GM19452 (cell line): ENCODE data around the gene SIRT5.

ENCODE experiments used
- ATAC-seq: cut with Tn5 transposase; IDR thresholded peaks from one replicate; pipeline ENCODE4 v1.9.1; 2021; ENCODE audit not compliant: unreplicated experiment

The SIRT5 gene

GRCh38 chr6:13574571-13575376, at the start of gene SIRT5:
Gene SIRT5, plus strand, starts transcription at chr6:13574601. Its CDS starts 9,510 bp downstream, at chr6:13584111.
- peak; percentile 68 for ATAC-seq

- no peak for ATAC-seq
These were observed 49.4 kb upstream of the SIRT5 start for GRCh38 chr6:13524801-13525508.

GRCh38 chr6:13526357-13526726, 48.1 kb upstream of the SIRT5 start:
- ATAC-seq, result no peak

- ATAC-seq, result no peak
These were observed 47.4 kb upstream of the SIRT5 start for GRCh38 chr6:13526727-13527670.

- no peak for ATAC-seq
These were observed 46.7 kb upstream of the SIRT5 start for GRCh38 chr6:13527671-13528056.

- no peak for ATAC-seq
These were observed 46.2 kb upstream of the SIRT5 start for GRCh38 chr6:13528232-13528631.

- no peak for ATAC-seq
These were observed 45.5 kb upstream of the SIRT5 start for GRCh38 chr6:13528777-13529343.

- ATAC-seq, result no peak
These were observed 42.4 kb upstream of the SIRT5 start for GRCh38 chr6:13531956-13532355.

- no peak for ATAC-seq
These were observed 39.9 kb upstream of the SIRT5 start for GRCh38 chr6:13534536-13534935.

GRCh38 chr6:13535306-13535705, 39.1 kb upstream of the SIRT5 start:
- no peak for ATAC-seq

GRCh38 chr6:13536796-13537526, 37.4 kb upstream of the SIRT5 start:
- no peak for ATAC-seq

- ATAC-seq, result no peak
These were observed 36.9 kb upstream of the SIRT5 start for GRCh38 chr6:13537527-13537897.

- ATAC-seq, result no peak
These were observed 36.3 kb upstream of the SIRT5 start for GRCh38 chr6:13538084-13538483.

GRCh38 chr6:13538600-13538999, 35.8 kb upstream of the SIRT5 start:
- no peak for ATAC-seq

GRCh38 chr6:13539572-13539971, 34.8 kb upstream of the SIRT5 start:
- ATAC-seq, result no peak

GRCh38 chr6:13541496-13541895, 32.9 kb upstream of the SIRT5 start:
- no peak for ATAC-seq

GRCh38 chr6:13544454-13545186, 29.8 kb upstream of the SIRT5 start:
- ATAC-seq, result no peak

GRCh38 chr6:13545885-13546284, 28.5 kb upstream of the SIRT5 start:
- no peak for ATAC-seq

- ATAC-seq, result no peak
These were observed 25.7 kb upstream of the SIRT5 start for GRCh38 chr6:13548500-13549210.
